Upper lobe of left lung (tissue), 6 donors: ENCODE data around the gene SNCAIP. TPM values are rescaled to one million over a fixed set of nuclear protein-coding genes. Genes with fewer than 3 reads are reported as not detected.

ENCODE experiments used
- ATAC-seq, 2 donors: fragments of 200-7000 bp; cut with Tn5 transposase; one replicate each; pipeline ENCODE4 v1.9.1; 2022; ENCODE audit warnings: mild to moderate bottlenecking in 2 of 2, moderate library complexity in 2 of 2; ENCODE audit not compliant: low FRiP score in 2 of 2
- DNase-seq, 2 donors: peaks; one replicate each; pipeline ENCODE4 v3.0.0-alpha.2; 2019 to 2020
- H3K27ac ChIP-seq, 4 donors: fragments of 200-600 bp; sonication (generic); one replicate each; pipeline ENCODE4 v1.5.1; 2016 to 2019
- H3K27me3 ChIP-seq, 4 donors: fragments of 200-600 bp; sonication (generic); one replicate each; pipeline ENCODE4 v1.5.1; 2017 to 2019
- H3K36me3 ChIP-seq, 4 donors: fragments of 200-600 bp; sonication (generic); one replicate each; pipeline ENCODE4 v1.5.1; 2016 to 2019
- H3K4me1 ChIP-seq, 4 donors: fragments of 200-600 bp; sonication (generic); one replicate each; pipeline ENCODE4 v1.5.1; 2018 to 2019
- H3K4me3 ChIP-seq, 4 donors: fragments of 200-600 bp; sonication (generic); one replicate each; pipeline ENCODE4 v1.5.1; 2017 to 2019; ENCODE audit warnings: mild to moderate bottlenecking in 2 of 4, moderate library complexity in 1 of 4
- H3K9me3 ChIP-seq, 4 donors: fragments of 200-600 bp; sonication (generic); one replicate each; pipeline ENCODE4 v1.5.1; 2018 to 2019
- EP300 ChIP-seq, 4 donors: sonication (generic); formaldehyde crosslinking; IDR thresholded peaks; one replicate each; pipeline ENCODE4 v1.5.1; 2017; ENCODE audit warnings: antibody characterized with exemption in 4 of 4, control low read depth in 2 of 4
- POLR2A ChIP-seq, 4 donors: fragments of 450-650 bp; IDR thresholded peaks; one replicate each; pipeline ENCODE4 v1.5.1; 2016 to 2017; ENCODE audit warnings: antibody characterized with exemption in 4 of 4, mild to moderate bottlenecking in 2 of 4
- POLR2AphosphoS5 ChIP-seq, 2 donors: sonication (generic); formaldehyde crosslinking; IDR thresholded peaks; one replicate each; pipeline ENCODE4 v1.5.1; 2017; ENCODE audit warnings: antibody characterized with exemption in 2 of 2
- WGBS, 2 donors: methylation state at CpG; one replicate each; pipeline ENCODE4 v1.1.5; 2017 to 2018; 5-methylcytosine and 5-hydroxymethylcytosine counted together
- total RNA-seq, 6 donors: library from RNA; depleted of rRNA in 4 of 6; stranded (reverse); fragments of >200 nt in 4 of 6; gene quantifications; one replicate each; pipeline versions ENCODE4 v1.1.0 to v1.2.1, GENCODE V29; 2016 to 2021
- TF ChIP-seq, protein P1 (sequence below), 6 experiments: fragments of 450-650 bp in 4 of 6; fragments of 200-600 bp in 2 of 6; sonication (generic) in 2 of 6; IDR thresholded peaks; one replicate each; pipeline ENCODE4 v1.5.1; 2016 to 2019; ENCODE audit warnings: antibody characterized with exemption in 6 of 6
- donor health status: DM: no; HTN: no; CAD: no; lungs with moderate emphysema.
- donor health status: DM: no; HTN: yes; CAD: no; lungs with severe emphysema.

Gene SNCAIP
- total RNA-seq, 6 donors from 2014 or later, result 1.2 to 6.3 (median 2.3) TPM

DNA sequence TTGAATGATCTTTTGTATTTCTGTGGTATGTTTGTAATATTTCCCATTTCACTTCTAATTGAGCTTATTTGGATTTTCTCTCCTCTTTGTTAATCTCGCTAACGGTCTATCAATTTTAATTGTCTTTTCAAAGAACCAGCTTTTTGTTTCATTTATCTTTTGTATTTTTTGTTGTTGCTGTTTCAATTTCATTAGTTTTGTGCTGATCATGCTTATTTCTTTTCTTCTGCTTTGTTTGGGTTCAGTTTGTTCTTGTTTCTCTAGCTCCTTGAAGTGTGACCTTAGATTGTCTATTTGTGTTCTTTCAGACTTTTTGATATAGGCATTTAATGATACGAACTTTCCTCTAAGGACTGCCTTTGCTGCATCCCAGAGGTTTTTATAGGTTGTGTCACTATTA, 28.4 kb upstream of the SNCAIP start:
- DNase-seq (no peak), ATAC-seq (no peak)
- Histone ChIP-seq H3K27me3 (no peaks in the 10 kb centered on the region), H3K9me3 (no peaks in the 10 kb centered on the region), H3K4me1 (no peaks in the 10 kb centered on the region), H3K36me3 (no peaks in the 10 kb centered on the region), H3K27ac (no peak overlapping the region), H3K4me3 (no peak overlapping the region)
- no peak for TF ChIP-seq EP300 (IDR thresholded peaks at IDR 0.05)
- TF ChIP-seq POLR2AphosphoS5 (IDR thresholded peaks at IDR 0.05), result no peak
- TF ChIP-seq, protein P1, sequence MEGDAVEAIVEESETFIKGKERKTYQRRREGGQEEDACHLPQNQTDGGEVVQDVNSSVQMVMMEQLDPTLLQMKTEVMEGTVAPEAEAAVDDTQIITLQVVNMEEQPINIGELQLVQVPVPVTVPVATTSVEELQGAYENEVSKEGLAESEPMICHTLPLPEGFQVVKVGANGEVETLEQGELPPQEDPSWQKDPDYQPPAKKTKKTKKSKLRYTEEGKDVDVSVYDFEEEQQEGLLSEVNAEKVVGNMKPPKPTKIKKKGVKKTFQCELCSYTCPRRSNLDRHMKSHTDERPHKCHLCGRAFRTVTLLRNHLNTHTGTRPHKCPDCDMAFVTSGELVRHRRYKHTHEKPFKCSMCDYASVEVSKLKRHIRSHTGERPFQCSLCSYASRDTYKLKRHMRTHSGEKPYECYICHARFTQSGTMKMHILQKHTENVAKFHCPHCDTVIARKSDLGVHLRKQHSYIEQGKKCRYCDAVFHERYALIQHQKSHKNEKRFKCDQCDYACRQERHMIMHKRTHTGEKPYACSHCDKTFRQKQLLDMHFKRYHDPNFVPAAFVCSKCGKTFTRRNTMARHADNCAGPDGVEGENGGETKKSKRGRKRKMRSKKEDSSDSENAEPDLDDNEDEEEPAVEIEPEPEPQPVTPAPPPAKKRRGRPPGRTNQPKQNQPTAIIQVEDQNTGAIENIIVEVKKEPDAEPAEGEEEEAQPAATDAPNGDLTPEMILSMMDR (IDR thresholded peaks at IDR 0.05), result no peak
- no peak for TF ChIP-seq POLR2A (IDR thresholded peaks at IDR 0.05)
- WGBS, 2 donors, result 94 to 98% methylated on average over 3 of the region's 3 CpGs

DNA sequence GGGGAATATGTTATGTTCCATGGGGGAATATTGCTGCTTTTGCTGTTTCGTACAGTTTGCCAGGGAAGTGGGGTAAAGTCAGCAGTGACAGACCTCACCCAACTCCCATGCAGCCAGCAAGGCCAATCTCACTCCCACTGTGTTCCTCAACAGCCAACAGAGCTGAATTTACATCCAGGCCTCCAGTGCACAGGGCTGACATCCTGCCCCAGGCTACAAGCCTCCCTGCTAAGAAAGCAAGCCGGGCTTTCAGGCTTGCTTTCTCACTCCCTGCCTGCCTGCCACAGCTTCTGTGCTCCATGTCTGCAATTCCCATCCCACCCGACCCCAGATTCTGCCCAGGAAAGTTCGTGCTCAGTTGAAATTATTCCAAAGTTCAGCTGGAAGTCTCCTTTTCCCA, 25.5 kb upstream of the SNCAIP start:
- WGBS, 2 donors, result 52 to 68% methylated on average over 3 to 4 of the region's 4 CpGs
- TF ChIP-seq POLR2A (IDR thresholded peaks at IDR 0.05) (no peak), EP300 (IDR thresholded peaks at IDR 0.05) (no peak), POLR2AphosphoS5 (IDR thresholded peaks at IDR 0.05) (no peak)
- TF ChIP-seq, protein P1 (IDR thresholded peaks at IDR 0.05), result no peak
- Histone ChIP-seq H3K27ac (no peak overlapping the region), H3K27me3 (no peaks in the 10 kb centered on the region), H3K4me3 (no peak overlapping the region), H3K36me3 (no peaks in the 10 kb centered on the region), H3K4me1 (no peaks in the 10 kb centered on the region), H3K9me3 (no peaks in the 10 kb centered on the region)
- no peak for ATAC-seq
- DNase-seq, result no peak

GRCh38 chr5:122287101-122287500, 24.9 kb upstream of the SNCAIP start:
- ATAC-seq (no peak), DNase-seq (no peak)
- Histone ChIP-seq H3K27ac (no peak overlapping the region), H3K27me3 (no peaks in the 10 kb centered on the region), H3K4me3 (no peak overlapping the region), H3K4me1 (no peaks in the 10 kb centered on the region), H3K9me3 (no peaks in the 10 kb centered on the region), H3K36me3 (no peaks in the 10 kb centered on the region)
- TF ChIP-seq POLR2AphosphoS5 (IDR thresholded peaks at IDR 0.05) (no peak), POLR2A (IDR thresholded peaks at IDR 0.05) (no peak), EP300 (IDR thresholded peaks at IDR 0.05) (no peak)
- TF ChIP-seq, protein P1 (IDR thresholded peaks at IDR 0.05), result no peak
- WGBS, 2 donors, result 43 to 51% methylated on average over 3 of the region's 3 CpGs

DNA sequence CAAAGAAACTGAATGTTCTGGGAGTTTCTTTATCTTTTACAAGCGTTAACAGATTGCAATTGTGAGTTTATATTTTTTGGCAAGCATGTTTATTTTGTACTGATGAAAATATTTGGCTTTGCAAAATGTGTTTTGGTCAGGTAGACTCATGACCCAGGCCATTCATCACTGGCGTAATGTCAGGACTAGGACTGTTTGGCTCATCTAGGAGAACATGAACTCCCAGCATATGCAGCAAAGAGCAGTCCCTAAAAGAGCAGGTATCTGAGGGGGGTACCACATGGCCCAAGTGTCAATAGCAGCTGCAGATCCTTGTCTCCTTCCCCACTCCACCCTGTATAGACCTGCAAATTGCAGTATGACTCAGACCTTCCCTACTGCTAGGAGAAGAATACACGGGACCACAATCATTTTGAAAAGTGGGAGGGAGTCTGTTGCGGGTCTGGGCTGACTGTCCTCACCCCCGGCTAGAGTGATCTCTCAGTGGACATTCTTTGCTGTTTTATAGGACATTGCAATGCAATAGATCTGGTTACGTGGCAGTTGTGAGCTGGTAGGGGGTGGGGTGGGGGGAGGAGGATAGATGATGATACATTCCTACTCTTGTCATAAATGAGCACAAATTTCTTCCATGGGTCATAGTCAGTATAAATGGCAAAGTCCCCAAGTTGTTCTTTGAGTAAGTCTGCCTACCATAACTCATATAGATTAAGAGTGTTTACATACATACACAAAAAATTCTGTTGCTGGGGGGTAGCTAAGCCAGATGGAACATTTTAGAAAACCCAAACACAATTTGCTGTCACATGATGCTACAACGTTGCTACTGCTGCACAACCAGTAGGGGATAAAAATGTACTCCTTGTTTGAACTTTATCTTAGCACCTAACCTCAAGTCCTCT, 20.8 kb upstream of the SNCAIP start:
- no peak for TF ChIP-seq EP300 (IDR thresholded peaks at IDR 0.05)
- ATAC-seq, result no peak
- Histone ChIP-seq H3K9me3 (no peaks in the 10 kb centered on the region), H3K36me3 (no peaks in the 10 kb centered on the region), H3K4me1 (no peaks in the 10 kb centered on the region), H3K27ac (no peak overlapping the region), H3K4me3 (no peak overlapping the region), H3K27me3 (no peaks in the 10 kb centered on the region)
- WGBS, 2 donors, result 80% methylated on average over 7 of the region's 7 CpGs
- DNase-seq, result no peak

GRCh38 chr5:122292332-122292731, 19.7 kb upstream of the SNCAIP start:
- DNase-seq (no peak), ATAC-seq (no peak)
- no peaks in the 10 kb centered on the region for H3K27me3 ChIP-seq
- H3K27ac ChIP-seq, result no peak overlapping the region
- no peak for TF ChIP-seq POLR2A (IDR thresholded peaks at IDR 0.05)
- TF ChIP-seq EP300 (IDR thresholded peaks at IDR 0.05), result no peak
- TF ChIP-seq POLR2AphosphoS5 (IDR thresholded peaks at IDR 0.05), result no peak
- TF ChIP-seq, protein P1 (IDR thresholded peaks at IDR 0.05), result no peak
- H3K4me1 ChIP-seq, result no peaks in the 10 kb centered on the region
- no peaks in the 10 kb centered on the region for H3K36me3 ChIP-seq
- H3K9me3 ChIP-seq, result no peaks in the 10 kb centered on the region
- no peak overlapping the region for H3K4me3 ChIP-seq
- 62 to 68% methylated on average over 2 of the region's 2 CpGs for WGBS, 2 donors
